GM18511 (cell line): ENCODE data around the gene ZFYVE1.
"Not testable (repeated sequence)": the region's sequence is repeated elsewhere in the genome, so short reads cannot be mapped to it uniquely, and the experiment has no call there.

Source experiments
- ATAC-seq: cut with Tn5 transposase; IDR thresholded peaks from one replicate; pipeline ENCODE4 v1.9.1; 2021; ENCODE audit warnings: mild to moderate bottlenecking, moderate library complexity; ENCODE audit not compliant: unreplicated experiment

ZFYVE1 gene

GRCh38 chr14:73007835-73008234, 19.1 kb downstream of the ZFYVE1 start:
- no peak for ATAC-seq

- ATAC-seq, result not testable (repeated sequence)
Observed at GRCh38 chr14:73004641-73005040, 22.3 kb downstream of the ZFYVE1 start.

- ATAC-seq, result no peak
Observed at GRCh38 chr14:73003681-73004080, 23.2 kb downstream of the ZFYVE1 start.

- no peak for ATAC-seq
Observed at GRCh38 chr14:73000073-73000472, 26.8 kb downstream of the ZFYVE1 start.

- no peak for ATAC-seq
Observed at GRCh38 chr14:72999316-72999715, 27.6 kb downstream of the ZFYVE1 start.

GRCh38 chr14:72998252-72998903, 28.5 kb downstream of the ZFYVE1 start:
- no peak for ATAC-seq

GRCh38 chr14:72996916-72997315, 30.0 kb downstream of the ZFYVE1 start:
- ATAC-seq, result no peak

- no peak for ATAC-seq
Observed at GRCh38 chr14:72990171-72990570, 36.7 kb downstream of the ZFYVE1 start.

GRCh38 chr14:72986857-72987256, 40.0 kb downstream of the ZFYVE1 start:
- no peak for ATAC-seq

- no peak for ATAC-seq
Observed at GRCh38 chr14:72986214-72986613, 40.7 kb downstream of the ZFYVE1 start.

GRCh38 chr14:72982146-72982708, 44.7 kb downstream of the ZFYVE1 start:
- ATAC-seq, result no peak

GRCh38 chr14:72980863-72981262, 46.0 kb downstream of the ZFYVE1 start:
- ATAC-seq, result no peak

- no peak for ATAC-seq
Observed at GRCh38 chr14:72978856-72979255, 48.0 kb downstream of the ZFYVE1 start.

GRCh38 chr14:72975770-72976169, 51.1 kb downstream of the ZFYVE1 start:
- no peak for ATAC-seq

GRCh38 chr14:72974661-72975060, 52.2 kb downstream of the ZFYVE1 start:
- no peak for ATAC-seq

GRCh38 chr14:72970824-72971434, 56.0 kb downstream of the ZFYVE1 start:
- no peak for ATAC-seq

- ATAC-seq, result no peak
Observed at GRCh38 chr14:72970058-72970630, 56.8 kb downstream of the ZFYVE1 start.

GRCh38 chr14:72968316-72968715, 58.6 kb downstream of the ZFYVE1 start:
- ATAC-seq, result no peak

- no peak for ATAC-seq
Observed at GRCh38 chr14:72966038-72966437, 60.9 kb downstream of the ZFYVE1 start.

GRCh38 chr14:72965249-72965648, 61.7 kb downstream of the ZFYVE1 start:
- ATAC-seq, result no peak

- ATAC-seq, result no peak
Observed at GRCh38 chr14:72962829-72963312, 64.0 kb downstream of the ZFYVE1 start.

- not testable (repeated sequence) for ATAC-seq
Observed at GRCh38 chr14:72962336-72962754, 64.6 kb downstream of the ZFYVE1 start.
